GM12878 (cell line): ENCODE measurements around the gene ZNF462. TPM values are rescaled to one million over a fixed set of nuclear protein-coding genes. Genes with fewer than 3 reads are reported as not detected.

Experiments
- ATAC-seq: fragments of 200-7000 bp; cut with Tn5 transposase; 3 replicates; pipeline ENCODE4 v1.9.1; 2020; ENCODE audit warnings: mild to moderate bottlenecking, moderate library complexity
- BruUV-seq: library from RNA; stranded (reverse); fragments of 400-500 nt; replicated peaks from 2 replicates; lab custom pipeline; 2021; lab: Mats Ljungman, UMichigan
- CTCF ChIA-PET: fragments of 300-600 bp; sonication (Branson Sonifier 250); formaldehyde crosslinking; extraction: SDS; loops from one replicate; lab custom pipeline; 2021; ENCODE audit warnings: inconsistent platforms; lab: Yijun Ruan, JAX
- POLR2A ChIA-PET: fragments of 350-600 bp; formaldehyde crosslinking; extraction: SDS; loops from one replicate; lab custom pipeline; 2021; ENCODE audit warnings: inconsistent platforms; lab: Charles Lee
- RAD21 ChIA-PET: fragments of 300-600 bp; sonication (Branson Sonifier 250); formaldehyde crosslinking; loops from one replicate; lab custom pipeline; 2023; ENCODE audit warnings: antibody characterized with exemption; ENCODE audit not compliant: unreplicated experiment; lab: Charles Lee
- SMC1A ChIA-PET: fragments of 300-600 bp; sonication (Branson Sonifier 250); formaldehyde crosslinking; loops from one replicate; lab custom pipeline; 2023; ENCODE audit not compliant: unreplicated experiment, uncharacterized antibody; lab: Charles Lee
- DNase-seq: peaks from one replicate; pipeline ENCODE4 v3.0.0-alpha.2; 2011; ENCODE audit warnings: low read depth, low spot score
- FAIRE-seq: peaks from 3 replicates; lab custom pipeline; 2011; peaks lifted over from hg19 to GRCh38; lab: Jason Lieb, UNC
- H2AFZ ChIP-seq: 2 replicates; pipeline ENCODE4 v1.6.0; 2011; ENCODE audit warnings: low read depth, low read length, control low read depth; ENCODE audit not compliant: control insufficient read depth
- H3K27ac ChIP-seq: 2 replicates; pipeline ENCODE4 v1.5.1; 2011; ENCODE audit warnings: control low read depth; ENCODE audit not compliant: control insufficient read depth, insufficient read depth
- H3K27me3 ChIP-seq, 2 experiments: replicated peaks in 1 of 2; 2 replicates each; pipeline versions ENCODE4 v1.6.0 to v1.6.1; 2011; ENCODE audit warnings: low read length in 1 of 2; ENCODE audit not compliant: control insufficient read depth in 2 of 2, insufficient read depth in 2 of 2
- H3K36me3 ChIP-seq, 2 experiments: 2 replicates each; pipeline ENCODE4 v1.5.1; 2011; ENCODE audit warnings: low read length in 1 of 2; ENCODE audit not compliant: control insufficient read depth in 2 of 2, insufficient read depth in 2 of 2
- H3K4me1 ChIP-seq: 2 replicates; pipeline ENCODE4 v1.6.1; 2011; ENCODE audit warnings: mild to moderate bottlenecking, low read length, moderate library complexity, mixed read lengths; ENCODE audit not compliant: control insufficient read depth, insufficient read depth
- H3K4me2 ChIP-seq: 2 replicates; pipeline ENCODE4 v1.6.0; 2011; ENCODE audit warnings: control low read depth; ENCODE audit not compliant: control insufficient read depth, insufficient read depth
- H3K4me3 ChIP-seq: fragments of 200-600 bp; sonication (generic); 2 replicates; pipeline ENCODE4 v1.5.1; 2016
- H3K79me2 ChIP-seq: 2 replicates; pipeline ENCODE4 v1.6.0; 2011; ENCODE audit warnings: low read length; ENCODE audit not compliant: control insufficient read depth, insufficient read depth
- H3K9ac ChIP-seq: 2 replicates; pipeline ENCODE4 v1.8.0; 2011; ENCODE audit warnings: low read length, control low read depth, mixed read lengths; ENCODE audit not compliant: control insufficient read depth, insufficient read depth
- H3K9me3 ChIP-seq: replicated peaks from 3 replicates; pipeline ENCODE4 v1.5.1; 2011; ENCODE audit warnings: mild to moderate bottlenecking, low read length; ENCODE audit not compliant: control insufficient read depth, insufficient read depth
- H4K20me1 ChIP-seq: 2 replicates; pipeline ENCODE4 v1.6.0; 2011; ENCODE audit not compliant: control insufficient read depth, insufficient read depth
- ASH2L ChIP-seq: fragments of 300-600, 200-600 bp; sonication (generic); IDR thresholded peaks from 2 replicates; pipeline ENCODE4 v1.6.1; 2017; ENCODE audit warnings: low read depth, mild to moderate bottlenecking, borderline replicate concordance
- BCL11A ChIP-seq: IDR thresholded peaks from 2 replicates; pipeline ENCODE4 v1.6.1; 2011; ENCODE audit warnings: low read depth, low read length
- CBX3 ChIP-seq: fragments of 200-600 bp; sonication (generic); IDR thresholded peaks from 2 replicates; pipeline ENCODE4 v1.6.1; 2016; ENCODE audit warnings: low read depth, borderline replicate concordance
- CHD4 ChIP-seq: fragments of 200-600 bp; sonication (generic); IDR thresholded peaks from 2 replicates; pipeline ENCODE4 v1.6.1; 2016; ENCODE audit warnings: mild to moderate bottlenecking
- JUNB ChIP-seq: IDR thresholded peaks from 2 replicates; pipeline ENCODE4 v1.6.1; 2016; ENCODE audit warnings: antibody characterized with exemption, mild to moderate bottlenecking
- LARP7 ChIP-seq: fragments of 450-650 bp; IDR thresholded peaks from 2 replicates; pipeline ENCODE4 v1.6.1; 2017; ENCODE audit warnings: mild to moderate bottlenecking
- MEF2A ChIP-seq: IDR thresholded peaks from 2 replicates; pipeline ENCODE4 v1.6.1; 2011; ENCODE audit warnings: low read depth, mild to moderate bottlenecking, low read length, moderate library complexity; ENCODE audit not compliant: insufficient read depth
- MYB ChIP-seq: fragments of 150-350 bp; IDR thresholded peaks from 2 replicates; pipeline ENCODE4 v1.6.1; 2014; ENCODE audit warnings: mild to moderate bottlenecking, low read depth, low read length, borderline replicate concordance
- NFYB ChIP-seq: IDR thresholded peaks from 2 replicates; pipeline ENCODE4 v1.6.1; 2011; ENCODE audit warnings: low read depth, mild to moderate bottlenecking, low read length, improper control_type of control experiment, moderate library complexity; ENCODE audit not compliant: insufficient read depth
- PAX5 ChIP-seq: IDR thresholded peaks from 2 replicates; pipeline ENCODE4 v1.6.1; 2011; ENCODE audit warnings: low read depth, low read length, borderline replicate concordance
- RUNX3 ChIP-seq: IDR thresholded peaks from 2 replicates; pipeline ENCODE4 v1.6.1; 2012; ENCODE audit warnings: low read length, inconsistent platforms
- SKIL ChIP-seq: fragments of 450-650 bp; IDR thresholded peaks from 2 replicates; pipeline ENCODE4 v1.6.1; 2017; ENCODE audit warnings: mild to moderate bottlenecking, low read depth, inconsistent platforms; ENCODE audit not compliant: poor library complexity, severe bottlenecking
- WRNIP1 ChIP-seq: IDR thresholded peaks from 2 replicates; pipeline ENCODE4 v1.6.1; 2011; ENCODE audit warnings: low read depth, low read length, improper control_type of control experiment, borderline replicate concordance
- YY1 ChIP-seq: IDR thresholded peaks from 2 replicates; pipeline ENCODE4 v1.6.1; 2011; ENCODE audit warnings: low read depth, mild to moderate bottlenecking, low read length
- ZNF274 ChIP-seq: IDR thresholded peaks from one replicate; pipeline ENCODE4 v1.8.0; 2011; ENCODE audit not compliant: insufficient read length, insufficient read depth
- WGBS: methylation state at CpG from one replicate; pipeline ENCODE4 v1.1.6; 2016; ENCODE audit warnings: low lambda C conversion rate; ENCODE audit not compliant: insufficient replicate concordance, insufficient coverage; ENCODE audit errors: missing lambda C conversion rate; 5-methylcytosine and 5-hydroxymethylcytosine counted together
- in situ Hi-C: fragments of 300-500 bp; cut with MboI; formaldehyde crosslinking; loops from 9 replicates; pipeline ENCODE4 v1.14.3; 2018; ENCODE audit warnings: mixed read lengths
- intact Hi-C: fragments of 100-400 bp; cut with micrococcal nuclease; formaldehyde crosslinking; loops from one replicate; pipeline ENCODE4 v1.14.2; 2022; ENCODE audit not compliant: unreplicated experiment
- polyA plus RNA-seq, 11 experiments: library from polyadenylated mRNA; depleted of rRNA in 4 of 11; unstranded in 6 of 11; stranded (reverse) in 5 of 11; fragments of >200 nt; fragmentation: Nextera tagmentation in 4 of 11; fragmentation: Illumina TruSeq in 1 of 11; extraction: Ambion mirVana in 4 of 11; extraction: Trizol in 1 of 11; gene quantifications; 1 replicate in 1 of 11; 2 replicates in 10 of 11; pipeline versions ENCODE4 v1.2.1 to v1.2.3, GENCODE V29; 2011 to 2016; ENCODE audit warnings: inconsistent platforms in 2 of 11, missing spikeins in 2 of 11, low read depth in 1 of 11
- total RNA-seq, 4 experiments: library from RNA; depleted of rRNA in 3 of 4; stranded (reverse); fragments of >200 nt in 3 of 4; fragmentation: Illumina TruSeq in 1 of 4; extraction: Trizol in 1 of 4; gene quantifications; 2 replicates each; pipeline versions ENCODE4 v1.2.1 to v1.2.3, GENCODE V29; 2013 to 2021
- TF ChIP-seq, protein P1 (sequence below): IDR thresholded peaks from 2 replicates; pipeline ENCODE4 v1.6.1; 2011; ENCODE audit warnings: low read depth, low read length, improper control_type of control experiment, borderline replicate concordance

The ZNF462 gene
- total and polyA plus RNA-seq, 10 of the 15 experiments (the other 5 are each of a cell fraction or from before 2014, with no cell fraction given) = 0.27 to 13.7 (median 0.55) TPM

- Histone ChIP-seq H4K20me1 (no peaks in the 10 kb centered on the region), H3K9me3 (no peaks in the 10 kb centered on the region), H3K4me3 (no peak overlapping the region), H3K27ac (no peak overlapping the region), H2AFZ (no peak overlapping the region), H3K36me3 (no peaks in the 10 kb centered on the region), H3K9ac (no peak overlapping the region), H3K79me2 (no peaks in the 10 kb centered on the region), H3K4me2 (no peak overlapping the region), H3K4me1 (no peaks in the 10 kb centered on the region), H3K27me3 (no peaks in the 10 kb centered on the region)
- TF ChIP-seq WRNIP1 (no peak), LARP7 (no peak), MEF2A (no peak), CBX3 (no peak)
- TF ChIP-seq, protein P1, sequence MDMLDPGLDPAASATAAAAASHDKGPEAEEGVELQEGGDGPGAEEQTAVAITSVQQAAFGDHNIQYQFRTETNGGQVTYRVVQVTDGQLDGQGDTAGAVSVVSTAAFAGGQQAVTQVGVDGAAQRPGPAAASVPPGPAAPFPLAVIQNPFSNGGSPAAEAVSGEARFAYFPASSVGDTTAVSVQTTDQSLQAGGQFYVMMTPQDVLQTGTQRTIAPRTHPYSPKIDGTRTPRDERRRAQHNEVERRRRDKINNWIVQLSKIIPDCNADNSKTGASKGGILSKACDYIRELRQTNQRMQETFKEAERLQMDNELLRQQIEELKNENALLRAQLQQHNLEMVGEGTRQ = no peak
- CTCF ChIA-PET = interaction anchor here (0.6 kb wide), 1 partner anchor 104 kb away, joined by 3 read pairs; no protein-coding TSS in a partner anchor
- no peak for DNase-seq
- no TSS peak for BruUV-seq
- SMC1A ChIA-PET = no interaction called here
- in situ Hi-C loops = no loop called here
- no peak for FAIRE-seq
- no peak for ATAC-seq
- POLR2A ChIA-PET = no interaction called here
- RAD21 ChIA-PET = no interaction called here
- 7% methylated on average over 2 of the region's 2 CpGs for WGBS
- intact Hi-C loops = no loop called here
Measured at GRCh38 chr9:106835840-106836239, 27.1 kb upstream of the ZNF462 start.

DNA sequence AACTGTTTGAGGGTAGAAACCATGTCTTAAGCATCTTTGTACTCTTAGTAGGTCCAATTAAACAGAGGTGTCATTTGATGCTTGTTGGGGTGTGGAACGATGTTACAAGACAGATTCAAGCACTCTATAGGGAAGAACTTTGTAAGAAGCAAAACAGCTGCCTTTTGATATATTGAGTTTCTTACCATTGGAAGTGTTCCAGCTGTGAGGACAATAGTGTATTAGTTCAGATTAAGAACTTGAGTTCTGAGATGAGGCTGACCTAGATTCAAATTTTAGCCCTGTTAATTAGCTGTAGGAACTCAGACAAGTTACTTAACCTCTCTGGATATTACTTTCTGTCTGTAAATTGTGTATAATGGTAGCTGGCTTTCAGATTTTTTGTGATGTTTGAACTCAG is 19.6 kb upstream of the ZNF462 start:
- RAD21 ChIA-PET = no interaction called here
- CTCF ChIA-PET = no interaction called here
- Histone ChIP-seq H3K4me3 (no peak overlapping the region), H3K9ac (no peak overlapping the region), H3K79me2 (no peaks in the 10 kb centered on the region), H3K4me1 (no peaks in the 10 kb centered on the region), H3K4me2 (no peak overlapping the region), H3K27me3 (peaks cover 0 to 2% of the 10 kb centered on the region in 2 experiments; a peak in 1 of 4 replicates), H3K9me3 (no peaks in the 10 kb centered on the region), H3K36me3 (no peaks in the 10 kb centered on the region), H2AFZ (no peak overlapping the region), H4K20me1 (no peaks in the 10 kb centered on the region), H3K27ac (no peak overlapping the region)
- BruUV-seq = no TSS peak
- SMC1A ChIA-PET = no interaction called here
- intact Hi-C loops (no loop called here), in situ Hi-C loops (no loop called here)
- ATAC-seq = no peak
- WGBS = 0% methylated on average over 1 of the region's 1 CpG
- DNase-seq = no peak
- POLR2A ChIA-PET = no interaction called here
- FAIRE-seq = no peak
- TF ChIP-seq CHD4 (no peak), NFYB (no peak), PAX5 (no peak), ASH2L (no peak), ZNF274 (no peak), JUNB (no peak), BCL11A (no peak), RUNX3 (no peak), CBX3 (no peak), SKIL (no peak), YY1 (no peak), MYB (no peak)
